GM19239 (cell line): ENCODE results near the gene MT1E.
"Not testable (repeated sequence)": the region's sequence is repeated elsewhere in the genome, so short reads cannot be mapped to it uniquely, and the experiment has no call there.

Source experiments
- DNase-seq: peaks from one replicate; pipeline ENCODE4 v3.0.0; 2011; ENCODE audit warnings: low spot score; ENCODE audit not compliant: insufficient read length
- FAIRE-seq: peaks from 2 replicates; lab custom pipeline; 2011; peaks lifted over from hg19 to GRCh38; lab: Jason Lieb, UNC

The MT1E gene

GRCh38 chr16:56606476-56607108 lies 19.0 kb upstream of the MT1E start:
- DNase-seq (no peak), FAIRE-seq (no peak)

GRCh38 chr16:56607109-56607618 lies 18.4 kb upstream of the MT1E start:
- FAIRE-seq (no peak), DNase-seq (no peak)

DNA sequence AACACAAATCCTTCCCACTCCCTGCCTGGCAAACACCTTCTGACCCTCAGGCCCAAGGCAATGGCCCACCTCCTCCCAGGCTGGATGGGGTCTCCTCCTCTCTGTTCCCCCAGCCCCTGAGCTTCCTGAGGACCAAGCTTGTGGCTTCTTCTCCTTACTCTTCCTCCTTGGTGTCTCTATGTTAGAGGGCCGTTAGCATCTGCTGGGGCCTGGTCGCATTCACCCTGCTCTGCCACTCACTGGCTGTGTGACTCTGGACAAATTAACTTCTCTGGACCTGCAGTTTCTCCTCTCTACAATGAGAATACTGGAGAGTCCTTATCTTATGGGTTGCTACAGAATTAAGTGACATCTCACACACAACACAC lies 17.9 kb upstream of the MT1E start:
- FAIRE-seq, result no peak

DNA sequence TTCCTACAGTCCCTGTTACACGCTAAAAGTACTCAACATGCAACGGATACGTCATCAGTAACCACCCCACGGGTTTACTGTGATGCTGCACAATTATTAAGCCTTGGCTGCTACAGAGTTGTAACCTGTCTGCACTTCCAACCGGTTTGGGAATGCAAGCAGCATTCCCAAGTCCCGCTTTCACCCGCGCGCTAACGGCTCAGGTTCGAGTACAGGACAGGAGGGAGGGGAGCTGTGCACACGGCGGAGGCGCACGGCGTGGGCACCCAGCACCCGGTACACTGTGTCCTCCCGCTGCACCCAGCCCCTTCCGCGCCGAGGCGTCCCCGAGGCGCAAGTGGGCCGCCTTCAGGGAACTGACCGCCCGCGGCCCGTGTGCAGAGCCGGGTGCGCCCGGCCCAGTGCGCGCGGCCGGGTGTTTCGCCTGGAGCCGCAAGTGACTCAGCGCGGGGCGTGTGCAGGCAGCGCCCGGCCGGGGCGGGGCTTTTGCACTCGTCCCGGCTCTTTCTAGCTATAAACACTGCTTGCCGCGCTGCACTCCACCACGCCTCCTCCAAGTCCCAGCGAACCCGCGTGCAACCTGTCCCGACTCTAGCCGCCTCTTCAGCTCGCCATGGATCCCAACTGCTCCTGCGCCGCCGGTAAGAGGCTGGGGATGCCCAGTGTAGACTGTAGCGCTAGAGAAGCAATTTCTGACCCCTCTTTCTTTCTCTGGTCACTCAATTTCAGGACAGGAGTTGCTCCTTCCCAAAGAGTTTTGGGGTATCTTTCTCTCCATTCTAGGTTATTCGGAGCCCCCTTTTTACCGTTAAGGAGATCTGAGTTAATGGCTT lies 17.3 kb upstream of the MT1E start, which contains the start of gene MT2A:
TSS of gene MT2A (plus strand) at position 542 of the 833 bp plus-strand sequence. CDS start at position 614, 72 bp downstream.
- DNase-seq, result peak; percentile 88
- FAIRE-seq, result peak; percentile 45

More for the DNA sequence above, 17.9 kb upstream of the MT1E start:
- DNase-seq, result no peak

- peak; percentile 23 for FAIRE-seq
- no peak for DNase-seq
These were observed 16.6 kb upstream of the MT1E start for GRCh38 chr16:56608876-56609462.

- FAIRE-seq (peak; percentile 84), DNase-seq (peak; percentile 65)
These were observed 16.1 kb upstream of the MT1E start for GRCh38 chr16:56609463-56609921.

- DNase-seq, result no peak
- no peak for FAIRE-seq
These were observed 15.5 kb upstream of the MT1E start for GRCh38 chr16:56610017-56610608.

GRCh38 chr16:56610609-56611111 lies 14.9 kb upstream of the MT1E start:
- DNase-seq (no peak), FAIRE-seq (no peak)

- FAIRE-seq, result no peak
- DNase-seq, result no peak
These were observed 14.2 kb upstream of the MT1E start for GRCh38 chr16:56611281-56611833.

GRCh38 chr16:56613706-56614105 lies 11.9 kb upstream of the MT1E start:
- no peak for DNase-seq
- FAIRE-seq, result no peak

- DNase-seq (no peak), FAIRE-seq (no peak)
These were observed 11.0 kb upstream of the MT1E start for GRCh38 chr16:56614549-56614991.

DNA sequence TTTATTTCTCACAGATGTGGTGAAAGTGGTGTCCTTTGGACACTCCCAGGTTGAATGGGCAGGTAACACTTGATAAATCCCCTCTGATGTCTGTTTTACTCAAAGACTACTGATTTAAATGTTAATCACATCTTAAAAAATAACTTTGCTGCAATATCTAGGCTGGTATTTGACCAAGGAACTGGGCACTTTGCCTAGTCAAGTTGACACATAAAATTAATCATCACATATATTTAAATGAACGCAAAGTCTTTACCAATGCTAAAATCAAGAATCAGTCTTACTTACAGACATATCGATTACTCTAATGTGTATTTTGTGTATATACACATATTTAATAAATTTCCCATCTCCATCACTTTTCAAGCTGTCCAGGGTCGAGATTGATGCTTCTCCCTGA lies 10.2 kb upstream of the MT1E start:
- DNase-seq (no peak), FAIRE-seq (no peak)

DNA sequence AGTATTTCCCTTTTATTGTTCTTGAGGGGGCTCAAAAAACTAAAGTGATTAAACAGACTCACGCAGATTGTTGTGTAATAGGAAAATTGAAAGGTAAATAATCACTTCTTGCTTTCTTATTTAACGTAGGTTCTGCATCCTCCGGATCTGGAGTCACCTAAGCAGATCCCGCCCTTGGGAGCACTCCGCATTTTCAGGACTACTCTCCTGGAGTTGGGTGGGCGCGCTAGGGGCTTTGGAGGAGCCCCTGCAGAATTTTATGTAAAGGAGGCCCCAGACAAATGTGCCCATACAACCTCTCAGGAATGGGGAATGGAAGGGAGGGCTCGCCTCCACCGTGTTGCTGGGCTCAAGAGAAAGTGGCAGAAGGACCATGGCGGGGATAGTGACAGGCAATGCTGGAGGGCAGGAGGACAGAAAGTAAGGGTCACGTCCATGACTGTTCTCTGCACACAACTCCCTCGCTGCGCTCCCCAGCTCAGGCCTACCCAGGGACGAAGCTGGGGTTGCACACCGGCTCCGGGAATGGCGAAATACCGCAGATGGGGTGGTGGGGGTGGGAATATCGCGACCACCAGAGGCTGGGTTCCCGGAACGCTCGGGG lies 8.9 kb upstream of the MT1E start:
- DNase-seq, result no peak
- no peak for FAIRE-seq

- FAIRE-seq, result no peak
- DNase-seq, result no peak
These were observed 8.1 kb upstream of the MT1E start for GRCh38 chr16:56617212-56618085.

GRCh38 chr16:56618138-56618537 lies 7.4 kb upstream of the MT1E start:
- no peak for FAIRE-seq
- DNase-seq, result no peak

DNA sequence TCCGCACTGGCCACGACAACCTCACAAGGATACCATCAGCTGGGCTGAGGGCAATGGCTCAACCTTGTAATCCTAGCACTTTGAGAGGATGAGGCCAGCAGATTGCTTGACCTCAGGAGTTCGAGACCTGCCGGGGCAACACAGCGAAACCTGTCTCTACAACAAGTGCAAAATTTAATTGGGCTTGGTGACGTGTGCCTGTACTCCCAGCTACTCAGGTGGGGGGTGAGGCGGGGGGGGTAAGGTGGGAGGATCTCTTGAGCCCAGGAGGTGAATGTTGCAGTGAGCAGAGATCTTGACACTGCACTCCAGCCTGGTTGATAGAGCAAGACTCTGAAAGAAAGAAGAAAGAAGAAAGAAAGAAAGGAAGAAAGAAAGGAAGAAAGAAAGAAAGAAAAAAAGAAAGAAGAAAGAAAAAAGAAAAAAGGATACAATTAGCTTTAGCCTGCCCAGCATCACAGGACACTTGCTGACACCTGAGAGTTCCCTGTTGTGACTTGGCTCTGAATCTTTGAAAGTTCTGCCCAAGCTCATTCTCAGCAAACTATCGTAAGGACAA lies 5.2 kb upstream of the MT1E start:
- DNase-seq (no peak), FAIRE-seq (no peak)

DNA sequence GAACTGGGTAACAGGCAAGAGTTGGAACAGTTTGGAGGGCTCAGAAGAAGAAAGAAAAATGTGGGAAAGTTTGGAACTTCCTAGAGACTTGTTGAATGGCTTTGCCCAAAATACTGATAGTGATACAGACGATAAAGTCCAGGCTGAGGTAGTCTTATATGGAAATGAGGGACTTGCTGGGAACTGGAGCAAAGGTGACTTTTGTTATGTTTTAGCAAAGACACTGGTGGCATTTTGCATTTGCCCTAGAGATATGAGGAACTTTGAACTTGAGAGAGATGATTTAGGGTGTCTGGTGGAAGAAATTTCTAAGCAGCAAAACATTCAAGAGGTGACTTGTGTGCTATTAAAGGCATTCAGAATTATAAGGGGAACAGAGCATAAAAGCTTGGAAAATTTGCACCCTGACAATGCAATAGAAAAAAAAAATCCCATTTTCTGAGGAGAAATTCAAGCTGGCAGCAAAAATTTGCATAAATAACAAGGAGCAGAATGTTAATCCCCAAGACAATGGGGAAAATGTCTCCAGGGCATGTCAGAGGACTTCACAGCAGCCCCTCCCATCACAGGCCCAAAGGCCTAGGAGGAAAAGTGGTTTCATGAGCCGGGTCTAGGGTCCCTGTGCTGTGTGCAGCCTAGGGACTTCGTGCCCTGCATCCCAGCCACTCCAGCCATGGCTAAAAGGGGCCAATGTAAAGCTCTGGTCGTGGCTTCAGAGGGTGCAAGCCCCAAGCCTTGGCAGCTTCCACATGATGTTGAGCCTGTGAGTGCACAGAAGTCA lies 3.7 kb upstream of the MT1E start:
- not testable (repeated sequence) for DNase-seq, FAIRE-seq

GRCh38 chr16:56623184-56623583 lies 2.4 kb upstream of the MT1E start:
- not testable (repeated sequence) for DNase-seq, FAIRE-seq
